Mucosa of descending colon (tissue), 3 donors: Measurements from ENCODE around the gene ASB15. TPM values are rescaled to one million over a fixed set of nuclear protein-coding genes. Genes with fewer than 3 reads are reported as not detected.

Experiments used
- ATAC-seq: fragments of 200-7000 bp; cut with Tn5 transposase; one replicate; pipeline ENCODE4 v1.9.1; 2020; ENCODE audit warnings: mild to moderate bottlenecking, moderate library complexity
- DNase-seq, 3 donors: peaks; one replicate each; pipeline ENCODE4 v3.0.0-alpha.2; 2020
- H3K36me3 ChIP-seq: fragments of 200-600 bp; one replicate; pipeline ENCODE4 v1.8.0; 2021; ENCODE audit warnings: low read depth, mild to moderate bottlenecking
- H3K4me1 ChIP-seq: fragments of 200-600 bp; one replicate; pipeline ENCODE4 v1.8.0; 2021; ENCODE audit warnings: low read depth, mild to moderate bottlenecking
- H3K4me3 ChIP-seq: fragments of 200-600 bp; one replicate; pipeline ENCODE4 v1.8.0; 2021; ENCODE audit warnings: mild to moderate bottlenecking
- H3K9me3 ChIP-seq: fragments of 200-600 bp; one replicate; pipeline ENCODE4 v1.8.0; 2021; ENCODE audit warnings: mild to moderate bottlenecking
- CTCF ChIP-seq: fragments of 200-600 bp; IDR thresholded peaks from one replicate; pipeline ENCODE4 v1.8.0; 2022; ENCODE audit warnings: antibody characterized with exemption, mild to moderate bottlenecking
- intact Hi-C, 2 donors: fragments of 100-400 bp; cut with DNase I in 1 of 2; cut with micrococcal nuclease in 1 of 2; formaldehyde crosslinking; loops; one replicate each; pipeline versions ENCODE4 v1.11.0 to v1.11.1; 2022; cut with DNase I, micrococcal nuclease
- total RNA-seq, 3 donors: library from RNA; stranded (reverse); fragmentation: NEBNext Ultra II Directional in 2 of 3; extraction: Animal tissue kit (Norgen Biotek cat#: 25700) in 2 of 3; gene quantifications; one replicate each; pipeline versions ENCODE4 v1.2.1 to v1.2.4, GENCODE V29; 2021 to 2023
- donor health status: DM: no; HTN: no; CAD: no; lungs with moderate emphysema.
- donor health status: DM: no; HTN: no; CAD: no.
- donor health status: DM: no; HTN: yes; CAD: no.

ASB15 gene
- total RNA-seq, 3 donors from 2014 or later: not detected

GRCh38 chr7:123643495-123644441 is 42.1 kb downstream of the ASB15 start:
- Histone ChIP-seq H3K36me3 (no peaks in the 10 kb centered on the region), H3K9me3 (no peaks in the 10 kb centered on the region), H3K4me3 (no peak overlapping the region), H3K4me1 (no peaks in the 10 kb centered on the region)
- ATAC-seq (peak; percentile 52), DNase-seq (no peak)
- no peak for TF ChIP-seq CTCF
- intact Hi-C loops: no loop called here

GRCh38 chr7:123645516-123645915 is 43.9 kb downstream of the ASB15 start:
- Histone ChIP-seq H3K4me1 (no peaks in the 10 kb centered on the region), H3K4me3 (no peak overlapping the region), H3K9me3 (no peaks in the 10 kb centered on the region), H3K36me3 (no peaks in the 10 kb centered on the region)
- DNase-seq (no peak), ATAC-seq (no peak)
- no peak for TF ChIP-seq CTCF
- intact Hi-C loops: no loop called here

GRCh38 chr7:123647106-123647730 is 45.6 kb downstream of the ASB15 start:
- ATAC-seq: no peak
- intact Hi-C loops: no loop called here
- Histone ChIP-seq H3K9me3 (no peaks in the 10 kb centered on the region), H3K36me3 (no peaks in the 10 kb centered on the region), H3K4me3 (no peak overlapping the region), H3K4me1 (no peaks in the 10 kb centered on the region)
- no peak for TF ChIP-seq CTCF
- DNase-seq: no peak

GRCh38 chr7:123649964-123650363 is 48.3 kb downstream of the ASB15 start:
- no peak overlapping the region for H3K4me3 ChIP-seq
- intact Hi-C loops: no loop called here
- H3K36me3 ChIP-seq: no peaks in the 10 kb centered on the region
- TF ChIP-seq CTCF: no peak
- no peak for DNase-seq
- H3K9me3 ChIP-seq: no peaks in the 10 kb centered on the region
- no peaks in the 10 kb centered on the region for H3K4me1 ChIP-seq
- ATAC-seq: no peak

- TF ChIP-seq CTCF: no peak
- intact Hi-C loops: no loop called here
These were observed 49.0 kb downstream of the ASB15 start for GRCh38 chr7:123650595-123650994.

More at GRCh38 chr7:123650595-123650994, 49.0 kb downstream of the ASB15 start:
- Histone ChIP-seq H3K4me3 (no peak overlapping the region), H3K36me3 (no peaks in the 10 kb centered on the region), H3K9me3 (no peaks in the 10 kb centered on the region), H3K4me1 (no peaks in the 10 kb centered on the region)
- ATAC-seq: no peak
- DNase-seq: no peak
